GM18502 (cell line): ENCODE measurements around the gene ESRP2.

Experiments used
- ATAC-seq: cut with Tn5 transposase; IDR thresholded peaks from one replicate; pipeline ENCODE4 v1.9.1; 2021; ENCODE audit warnings: mild to moderate bottlenecking; ENCODE audit not compliant: unreplicated experiment, poor library complexity

Gene ESRP2

GRCh38 chr16:68235887-68236136, at the start of gene ESRP2:
ESRP2 (minus strand) TSS chr16:68236127; CDS start chr16:68236045, 82 bp downstream.
- no peak for ATAC-seq

- no peak for ATAC-seq
Observed at GRCh38 chr16:68285683-68286082, 49.8 kb upstream of the ESRP2 start.

GRCh38 chr16:68284847-68285246, 48.9 kb upstream of the ESRP2 start:
- ATAC-seq: peak; percentile 49

- no peak for ATAC-seq
Observed at GRCh38 chr16:68283801-68284598, 48.1 kb upstream of the ESRP2 start.

DNA sequence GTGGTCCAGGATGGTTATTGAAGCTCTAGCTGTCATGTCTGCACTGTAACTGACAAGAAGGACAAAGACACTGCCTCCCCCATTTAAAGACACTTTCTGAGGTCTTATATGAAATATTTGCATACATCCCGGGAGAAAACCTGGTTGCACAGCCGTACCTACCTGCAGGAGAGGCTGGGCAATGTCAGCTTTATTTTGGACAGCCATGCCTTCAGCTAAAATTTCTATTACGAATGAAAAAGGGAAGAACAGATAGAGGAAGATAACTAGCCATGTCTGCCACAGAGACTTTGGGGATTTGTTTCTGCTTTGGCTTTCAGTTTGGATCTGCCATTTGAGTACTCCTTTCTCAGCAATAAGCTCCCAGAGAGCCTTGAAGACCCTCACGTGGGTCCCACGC, 47.4 kb upstream of the ESRP2 start:
- no peak for ATAC-seq

GRCh38 chr16:68282064-68282452, 46.1 kb upstream of the ESRP2 start:
- ATAC-seq: no peak

DNA sequence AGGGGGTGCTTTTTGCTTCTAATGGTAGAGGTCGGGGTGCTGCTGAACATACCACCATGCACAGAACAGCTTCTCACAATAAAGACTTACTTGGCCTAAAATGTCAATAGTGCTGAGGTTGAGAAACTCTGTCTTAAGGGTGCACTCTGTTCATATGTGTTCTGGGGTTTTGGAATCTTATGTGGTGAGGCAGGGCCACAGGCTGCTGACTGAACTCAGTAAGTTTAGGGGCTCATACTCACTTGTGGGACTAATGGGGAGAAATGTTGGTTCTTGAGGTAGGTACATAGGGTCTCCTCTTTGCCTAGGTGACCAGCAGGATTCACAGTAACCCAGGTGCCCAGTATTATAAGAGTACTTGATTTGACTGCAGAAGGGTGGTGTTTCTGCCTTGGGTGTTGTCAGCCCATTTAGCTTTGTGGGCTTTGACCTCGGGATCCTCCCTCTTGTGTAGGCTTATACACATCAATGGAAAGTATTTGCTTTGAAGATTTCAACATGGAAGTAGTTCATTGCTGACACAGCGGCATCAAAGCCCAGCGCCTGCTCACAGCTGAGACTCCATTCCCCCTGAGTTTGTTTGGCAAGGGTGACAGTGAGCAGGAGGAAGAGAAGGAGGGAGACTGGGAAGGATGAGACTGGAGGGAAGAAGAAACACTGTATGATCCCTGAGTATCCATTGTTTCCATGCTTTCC, 45.6 kb upstream of the ESRP2 start:
- no peak for ATAC-seq

GRCh38 chr16:68279726-68280558, 44.0 kb upstream of the ESRP2 start:
- ATAC-seq: no peak

DNA sequence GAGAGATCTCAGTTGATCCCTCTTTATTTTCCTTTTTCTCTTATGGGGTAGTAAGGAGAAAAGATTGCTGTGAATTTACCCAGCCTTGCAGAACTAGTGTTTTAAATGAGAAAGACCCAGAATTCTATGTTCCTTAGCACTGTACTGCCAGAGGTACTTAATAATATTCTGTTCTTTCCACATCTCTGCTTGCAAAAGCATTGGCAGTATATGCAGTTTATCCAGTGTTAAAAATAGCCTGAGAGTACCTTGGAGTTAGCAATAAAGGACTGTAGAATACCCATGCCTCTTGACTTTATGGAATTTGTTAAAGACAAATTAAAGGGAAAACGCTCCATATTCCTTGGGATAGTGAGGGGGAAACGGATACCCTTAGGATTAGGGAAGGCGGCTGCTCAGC, 40.3 kb upstream of the ESRP2 start:
- ATAC-seq: no peak

- peak; percentile 73 for ATAC-seq
Observed at GRCh38 chr16:68275611-68276191, 39.8 kb upstream of the ESRP2 start.

DNA sequence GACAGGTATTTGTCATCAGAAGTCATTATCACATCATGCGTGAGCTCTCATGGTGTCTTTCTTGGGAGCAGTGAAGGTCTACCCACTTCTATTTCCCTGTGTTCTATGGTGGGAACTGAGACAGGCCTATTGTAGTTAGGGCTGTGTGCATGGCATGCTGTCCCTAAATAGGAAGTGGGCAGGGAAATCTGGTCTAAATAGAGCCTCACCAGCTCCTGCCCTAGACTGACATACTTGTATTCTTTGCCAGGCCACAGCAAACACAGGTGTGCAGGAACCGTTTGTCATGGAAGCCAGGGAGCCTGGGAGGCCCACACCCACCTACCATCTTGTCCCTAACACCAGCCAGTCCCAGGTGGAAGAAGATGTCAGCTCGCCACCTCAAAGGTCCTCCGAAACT, 38.5 kb upstream of the ESRP2 start:
- ATAC-seq: no peak

DNA sequence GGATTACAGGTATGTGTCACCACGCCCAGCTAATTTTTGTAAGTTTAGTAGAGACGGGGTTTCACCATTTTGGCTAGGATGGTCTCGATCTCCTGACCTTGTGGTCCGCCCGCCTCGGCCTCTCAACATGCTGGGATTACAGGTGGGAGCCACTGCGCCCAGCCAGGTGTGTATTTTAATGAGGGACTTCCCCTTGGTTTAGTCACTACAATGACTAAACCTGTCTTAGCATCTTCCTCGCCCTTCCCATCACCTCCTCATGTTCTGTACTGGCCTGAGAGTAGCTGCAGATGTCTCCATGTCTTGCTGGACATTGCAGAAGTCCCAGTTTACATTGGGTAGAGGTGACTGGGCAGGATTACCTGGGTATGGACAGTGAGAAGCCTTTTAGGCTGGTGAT, 38.0 kb upstream of the ESRP2 start:
- no peak for ATAC-seq

DNA sequence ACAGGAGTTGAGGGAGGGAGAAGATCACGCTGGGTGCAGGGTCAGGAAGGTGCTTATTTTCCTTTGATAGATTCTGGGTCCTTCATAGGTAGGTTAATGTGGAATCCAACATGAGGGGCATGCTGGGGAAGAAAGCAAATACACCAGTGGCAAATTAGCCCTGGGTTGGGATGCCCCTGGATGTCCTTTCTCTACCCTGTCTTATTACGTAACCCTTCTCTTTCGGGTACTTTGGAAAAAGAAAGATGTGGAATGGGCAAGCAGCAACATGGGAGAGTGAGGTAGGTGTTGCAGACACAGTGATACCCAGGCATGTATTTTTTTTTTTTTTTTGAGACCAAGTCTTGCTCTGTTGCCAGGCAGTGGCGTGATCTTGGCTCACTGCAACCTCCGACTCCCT, 37.5 kb upstream of the ESRP2 start:
- ATAC-seq: no peak

GRCh38 chr16:68272507-68273209, 36.7 kb upstream of the ESRP2 start:
- ATAC-seq: no peak

DNA sequence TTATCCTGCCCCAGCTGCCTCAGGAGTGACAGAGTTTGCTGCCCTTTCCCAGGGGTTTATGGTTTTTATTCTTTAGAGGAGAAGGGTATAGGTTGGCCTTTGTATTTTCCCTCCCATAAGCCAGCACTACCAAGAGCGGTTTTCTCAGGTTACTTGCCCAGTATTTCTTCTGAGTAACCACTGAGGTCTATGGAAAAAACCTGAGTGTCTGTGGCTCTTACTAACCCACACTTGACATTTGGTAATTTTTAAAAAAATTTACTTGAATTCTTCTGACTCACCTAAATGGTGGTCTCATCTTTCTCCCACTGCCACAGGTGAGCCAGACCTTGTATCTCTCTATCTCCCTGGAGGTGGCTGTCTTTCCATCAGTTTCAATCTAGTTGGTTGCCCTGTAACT, 34.4 kb upstream of the ESRP2 start:
- ATAC-seq: no peak

DNA sequence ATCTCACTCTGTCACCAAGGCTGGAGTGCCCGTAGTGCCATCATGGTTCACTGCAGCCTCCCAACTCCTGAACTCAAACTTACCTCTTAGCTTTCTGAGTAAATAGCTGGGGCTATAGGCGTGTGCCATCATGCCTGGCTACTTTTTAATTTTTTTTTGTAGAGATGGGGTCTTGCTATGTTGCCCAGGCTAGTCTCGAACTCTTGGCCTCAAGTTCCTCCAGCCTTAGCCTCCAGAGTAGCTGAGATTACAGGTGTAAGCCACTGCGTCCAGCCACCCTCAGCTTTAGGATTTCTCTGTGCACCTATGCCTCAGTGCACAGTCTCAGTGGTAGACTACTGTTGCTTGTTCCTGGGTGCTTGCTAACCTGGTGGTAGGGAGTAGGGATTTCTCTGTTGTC, 33.9 kb upstream of the ESRP2 start:
- no peak for ATAC-seq

DNA sequence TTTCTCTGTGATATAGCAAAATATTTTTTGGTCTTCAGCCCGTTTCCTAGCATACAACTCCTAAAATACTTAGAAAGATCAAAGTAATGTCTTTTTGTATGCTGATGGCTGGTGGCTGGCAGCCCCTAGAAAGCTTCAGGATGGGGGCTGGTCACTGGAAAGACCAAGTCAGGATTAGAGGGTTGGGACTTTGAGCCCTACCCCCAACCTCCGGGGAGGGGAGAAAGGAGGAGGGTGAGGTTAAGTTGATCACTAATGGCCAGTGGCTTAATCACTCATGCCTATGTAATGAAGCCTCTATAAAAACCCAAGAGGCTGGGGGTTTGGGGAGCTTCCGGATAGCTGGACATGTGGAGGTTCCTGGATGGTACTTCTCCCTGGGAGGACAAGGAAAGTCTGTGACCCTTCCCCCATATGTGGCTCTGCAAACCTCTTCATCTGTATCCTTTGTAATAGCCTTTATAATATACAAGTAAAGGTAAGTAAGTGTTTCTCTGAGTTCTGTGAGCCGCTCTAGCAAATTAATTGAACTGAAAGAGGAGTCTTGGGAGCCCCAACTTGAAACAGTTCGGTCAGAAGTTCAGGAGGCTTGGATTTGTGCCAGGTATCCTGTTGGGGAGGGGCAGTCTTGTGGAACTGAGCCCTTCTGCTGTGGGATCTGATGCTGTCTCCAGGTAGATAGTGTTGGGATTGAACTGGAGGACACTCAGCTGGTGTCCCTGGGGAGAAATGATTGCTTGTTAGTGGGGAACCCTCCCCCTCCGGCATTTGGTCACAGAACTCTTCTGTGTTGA, 31.9 kb upstream of the ESRP2 start:
- ATAC-seq: no peak

GRCh38 chr16:68265078-68265920, 29.4 kb upstream of the ESRP2 start:
- ATAC-seq: peak; percentile 12
